HG03175 (cell line): ENCODE measurements around the gene DLGAP4.
"Not testable (repeated sequence)": the region's sequence is repeated elsewhere in the genome, so short reads cannot be mapped to it uniquely, and the experiment has no call there.

Experiments used
- ATAC-seq: cut with Tn5 transposase; IDR thresholded peaks from one replicate; pipeline ENCODE4 v1.9.1; 2021; ENCODE audit warnings: mild to moderate bottlenecking, moderate library complexity; ENCODE audit not compliant: unreplicated experiment

DLGAP4 gene

DNA sequence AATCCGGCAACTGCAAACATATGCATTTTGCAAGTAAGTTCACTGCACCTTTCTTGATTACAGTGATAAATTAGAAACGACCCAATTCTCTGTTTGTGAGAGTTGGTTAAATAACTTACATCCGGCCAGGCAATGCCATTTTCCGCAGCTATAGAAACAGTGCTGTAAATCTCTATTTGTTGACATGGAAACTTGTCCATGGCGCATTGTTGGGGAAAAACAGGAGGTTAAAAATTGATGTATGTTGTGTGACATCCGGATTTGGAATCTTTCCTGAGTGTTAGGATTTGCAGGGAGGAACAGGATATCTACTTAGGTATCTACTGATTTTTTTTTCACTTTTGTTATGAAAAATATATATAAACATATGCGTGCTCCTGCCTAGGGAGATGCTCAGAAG is 66.5 kb downstream of the DLGAP4 start:
- ATAC-seq = no peak

DNA sequence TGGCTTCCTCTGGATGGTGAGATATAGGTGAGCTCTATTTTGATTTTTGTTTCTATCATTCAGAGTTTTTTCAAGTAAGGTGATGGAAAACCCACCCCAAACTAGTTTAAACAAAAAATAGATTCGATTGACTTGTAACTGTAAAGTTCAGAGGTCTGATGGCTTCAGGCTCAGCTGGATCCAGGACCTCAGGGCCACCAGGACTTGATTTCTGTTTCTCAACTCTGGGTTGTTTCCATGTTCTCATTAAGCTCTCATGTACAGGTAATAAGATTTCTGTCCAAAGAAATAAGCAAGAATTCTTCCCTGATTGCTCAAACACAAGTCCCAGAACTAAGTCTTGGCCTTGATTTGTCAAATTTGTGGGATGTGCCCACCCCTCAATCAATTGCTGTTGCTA is 67.0 kb downstream of the DLGAP4 start:
- ATAC-seq = no peak

DNA sequence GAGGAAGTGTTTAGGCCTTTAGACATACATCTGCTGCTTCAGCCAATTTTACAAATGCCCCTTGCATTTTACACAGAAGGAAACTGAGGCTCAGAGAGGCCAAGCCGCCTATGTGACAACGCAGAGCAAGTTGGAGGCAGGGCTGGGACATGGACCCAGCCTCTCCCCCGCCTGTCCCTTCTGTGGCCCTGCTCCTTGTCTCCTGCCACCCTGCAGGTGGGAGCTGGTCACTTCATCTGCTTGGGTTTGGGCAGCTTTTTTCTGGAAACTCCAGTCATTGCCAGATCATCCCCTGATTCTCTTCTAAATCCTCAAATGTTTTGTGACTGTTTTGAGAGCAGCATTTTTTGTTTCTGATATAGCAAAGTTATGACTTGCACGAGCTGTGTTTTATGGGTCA is 68.9 kb downstream of the DLGAP4 start:
- no peak for ATAC-seq

DNA sequence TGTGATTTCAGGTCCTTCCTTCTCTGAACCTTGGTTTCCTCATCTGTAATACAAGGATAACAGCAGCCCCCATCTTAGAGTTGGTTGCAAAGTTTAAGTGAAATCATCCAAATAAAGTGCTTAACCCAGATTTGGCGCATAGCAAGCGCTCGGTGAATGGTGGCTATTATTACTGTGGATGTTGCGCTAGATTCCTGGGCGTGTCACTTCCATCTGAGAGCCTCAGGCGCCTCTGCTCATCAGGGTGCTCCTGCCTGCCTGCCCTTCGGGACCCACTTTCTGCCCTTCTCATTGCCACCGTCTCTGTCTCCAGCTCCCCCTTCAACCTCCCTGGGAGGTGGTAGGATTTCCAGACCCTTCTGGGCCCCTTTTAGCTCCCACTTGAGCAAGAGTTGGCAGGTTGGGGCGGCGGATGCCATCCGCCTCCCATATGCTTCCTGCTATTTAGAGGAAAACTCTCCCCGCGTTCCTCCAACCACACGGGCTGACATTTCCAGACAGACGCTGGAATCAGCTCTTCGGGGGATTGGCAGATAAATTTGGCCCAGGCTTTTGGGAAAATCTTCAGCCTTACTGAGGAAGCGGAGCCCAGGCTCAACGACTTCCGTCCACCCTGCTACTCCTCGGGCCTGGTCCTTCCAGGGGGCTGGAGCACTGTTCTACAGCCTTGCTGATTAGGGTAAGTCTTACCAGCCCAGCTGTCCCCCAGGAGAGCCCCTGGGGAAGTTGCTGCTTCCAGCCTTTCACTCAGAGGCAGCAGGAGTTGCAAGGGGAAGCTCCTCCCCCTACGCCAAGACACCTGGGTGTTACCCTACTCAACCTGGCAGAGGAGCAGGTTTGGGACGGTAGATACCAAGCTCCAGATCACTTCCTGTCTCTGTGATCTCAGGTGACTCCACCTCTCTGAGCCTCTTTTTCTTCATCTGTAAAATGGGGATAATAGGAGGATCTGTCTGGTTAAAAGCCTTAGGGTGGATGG is 71.5 kb downstream of the DLGAP4 start:
- no peak for ATAC-seq

DNA sequence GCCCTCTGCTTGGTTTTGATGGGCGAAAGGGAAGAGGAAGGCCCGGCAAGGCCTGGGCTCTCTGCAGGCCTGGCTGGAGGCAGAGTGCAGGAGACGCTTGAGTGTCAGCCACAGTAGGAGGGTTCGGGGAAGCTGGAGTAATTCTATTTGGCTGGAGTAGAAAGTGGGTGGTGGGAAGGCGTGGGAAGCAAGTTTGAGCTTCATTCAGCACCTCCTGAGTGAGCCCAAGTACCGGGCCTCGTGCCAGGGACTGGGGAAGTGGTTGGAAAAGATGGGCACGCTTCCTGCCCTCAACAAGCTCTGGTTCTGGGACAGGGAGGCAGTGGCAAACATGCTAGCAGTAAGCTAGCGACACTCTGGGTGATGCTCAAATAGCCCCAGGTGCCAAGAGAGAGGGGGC is 72.5 kb downstream of the DLGAP4 start:
- no peak for ATAC-seq

DNA sequence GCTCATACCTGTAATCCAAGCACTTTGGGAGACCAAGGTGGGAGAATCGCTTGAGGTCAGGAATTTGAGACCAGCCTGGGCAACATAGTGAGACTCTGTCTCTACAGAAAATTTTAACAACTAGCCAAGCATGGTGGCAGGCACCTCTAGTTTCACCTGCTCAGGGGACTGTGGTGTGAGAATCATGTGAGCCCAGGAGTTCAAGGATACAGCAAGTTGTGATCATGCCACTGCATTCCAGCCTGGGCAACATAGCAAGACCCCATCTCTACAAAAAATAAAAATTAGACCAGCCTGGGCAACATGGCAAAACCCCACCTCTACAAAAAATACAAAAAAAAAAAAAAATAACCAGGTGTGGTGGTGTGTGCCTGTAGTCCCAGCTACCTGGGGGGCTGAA is 73.8 kb downstream of the DLGAP4 start:
- ATAC-seq = not testable (repeated sequence)

DNA sequence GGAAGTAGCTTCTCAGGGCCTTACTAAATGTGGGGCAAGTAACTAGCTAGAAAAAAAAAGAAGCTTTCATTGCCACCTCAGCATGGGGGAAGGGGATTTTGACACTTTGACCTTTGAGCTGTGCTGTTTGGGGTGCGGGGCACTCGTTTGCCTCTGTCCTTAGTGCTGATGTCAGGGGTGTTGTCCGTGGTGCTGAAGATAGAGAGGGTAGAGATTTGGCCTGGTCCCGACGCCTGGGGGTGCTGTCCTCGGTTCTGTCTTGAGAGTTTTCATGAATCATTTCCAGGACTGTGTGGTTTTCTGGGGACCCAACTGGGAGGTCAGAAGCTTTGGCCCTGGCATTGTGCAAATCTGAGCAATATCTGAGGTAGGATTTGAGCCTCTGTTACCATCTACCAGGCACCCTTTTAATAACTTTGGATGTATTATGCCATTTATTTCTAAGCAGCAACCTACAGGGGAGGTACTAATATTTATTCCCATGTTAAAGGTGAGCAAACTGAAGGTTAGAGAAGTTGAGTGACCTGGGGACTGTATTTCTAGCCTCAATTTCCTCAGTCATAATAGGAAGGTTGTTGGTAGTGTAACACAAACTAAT is 78.0 kb downstream of the DLGAP4 start:
- ATAC-seq = no peak

DNA sequence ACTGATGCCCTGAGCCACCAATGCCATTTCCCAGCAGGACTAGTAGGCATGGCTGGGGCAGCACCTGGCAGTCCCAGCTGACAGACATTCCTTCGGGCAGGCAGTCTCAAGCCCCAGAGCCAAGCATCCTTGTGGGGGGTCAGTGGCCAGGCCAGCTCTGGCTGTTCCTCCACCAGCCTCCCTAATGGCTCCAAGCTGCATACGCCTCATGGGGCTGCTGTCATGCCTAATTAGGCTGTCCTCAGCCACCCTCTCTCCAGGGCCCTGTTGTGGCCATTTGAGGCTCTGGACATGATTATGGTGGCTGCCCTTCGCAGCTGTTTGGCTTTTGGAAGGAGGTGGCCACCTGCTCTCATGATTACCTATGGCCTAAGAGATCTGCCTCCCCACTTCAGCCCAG is 79.4 kb downstream of the DLGAP4 start:
- no peak for ATAC-seq

DNA sequence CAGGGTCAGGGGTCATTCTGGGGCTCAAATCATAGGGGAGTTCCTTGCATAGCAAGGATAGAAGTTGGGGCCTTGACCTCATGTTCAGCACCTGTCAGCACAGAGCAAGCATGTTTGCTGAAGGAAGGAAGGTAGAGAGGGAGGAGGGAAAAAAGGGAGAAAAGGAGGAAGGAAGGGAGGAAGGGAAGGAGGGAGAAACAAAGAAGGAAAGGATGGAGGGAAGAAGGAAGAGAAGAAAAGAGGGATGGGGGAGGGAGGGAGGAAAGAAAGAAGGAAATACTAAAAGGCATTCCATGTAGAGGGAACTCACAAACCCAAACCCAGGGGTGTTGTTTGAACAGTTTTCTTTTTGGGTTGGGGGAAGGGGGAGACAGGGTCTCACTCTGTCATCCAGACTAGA is 80.1 kb downstream of the DLGAP4 start:
- ATAC-seq = no peak

DNA sequence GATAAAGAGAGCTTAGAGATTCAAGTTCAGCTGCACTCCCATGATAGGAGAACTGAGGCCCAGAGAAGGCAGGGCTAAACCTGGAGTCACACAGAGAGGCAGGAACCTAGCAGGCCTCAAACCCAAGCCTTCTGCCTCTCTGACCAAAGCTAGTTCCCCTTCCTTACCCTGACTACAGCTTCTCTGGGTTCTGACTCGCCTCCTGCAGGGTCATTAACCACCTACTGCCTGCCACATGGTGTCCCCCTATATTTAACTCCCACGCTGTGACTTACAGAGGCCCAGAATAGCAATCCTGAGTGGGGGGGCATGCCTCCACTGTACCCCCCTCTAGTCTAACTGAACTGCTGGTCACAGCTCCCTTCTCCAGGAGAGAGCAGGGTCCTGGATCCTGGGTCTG is 84.1 kb downstream of the DLGAP4 start:
- ATAC-seq = no peak

DNA sequence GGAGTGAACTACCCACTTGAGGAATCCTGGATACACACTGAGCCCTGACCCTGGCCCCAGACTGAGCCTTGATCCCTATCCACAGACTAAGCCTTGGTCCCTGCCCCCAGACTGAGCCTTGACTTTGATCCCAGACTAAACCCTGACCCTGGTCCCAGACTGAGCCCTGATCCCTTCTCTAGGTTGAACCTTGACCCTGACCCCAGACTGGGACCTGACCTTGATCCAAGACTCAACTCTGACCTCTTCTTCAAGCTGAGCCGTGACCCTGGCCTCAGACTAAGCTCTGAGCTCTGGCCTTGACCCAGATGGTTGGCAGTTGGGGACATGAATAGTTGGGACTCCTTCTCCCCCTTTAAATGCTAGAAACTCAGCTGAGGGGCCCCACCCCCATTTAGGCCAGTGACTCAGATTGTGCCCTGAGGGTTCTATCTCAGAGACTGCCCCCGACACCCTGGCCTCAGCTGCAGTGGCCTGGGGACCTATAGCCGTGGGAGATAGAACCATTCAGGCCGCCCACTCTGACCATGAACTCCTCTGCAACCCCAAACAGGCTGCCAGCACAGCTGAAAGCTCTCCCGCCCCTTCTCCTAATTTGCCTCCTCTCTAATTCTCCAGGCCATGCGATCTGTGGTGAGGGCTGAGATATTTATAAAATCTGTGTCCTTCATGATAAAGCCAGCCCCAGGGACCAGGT is 84.7 kb downstream of the DLGAP4 start:
- ATAC-seq = no peak

DNA sequence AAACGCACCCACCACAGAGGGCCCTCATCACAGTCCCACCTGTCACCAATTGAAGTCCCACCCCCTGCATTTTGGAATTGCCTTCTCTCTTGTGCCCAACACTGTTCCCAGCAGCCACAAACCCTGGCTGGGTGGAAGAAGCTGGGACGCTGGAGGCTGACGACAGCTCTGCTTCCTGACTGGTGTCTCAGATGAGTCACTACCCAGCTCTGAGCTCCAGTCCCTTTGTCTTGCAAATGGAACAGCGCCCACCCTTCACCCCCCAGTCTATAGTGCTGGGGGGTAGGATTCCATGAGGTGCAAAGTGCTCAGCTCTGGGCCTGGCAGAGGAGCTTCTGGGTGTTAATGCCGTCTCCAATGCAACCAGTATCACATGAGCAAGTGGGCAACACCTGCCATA is 85.3 kb downstream of the DLGAP4 start:
- no peak for ATAC-seq

DNA sequence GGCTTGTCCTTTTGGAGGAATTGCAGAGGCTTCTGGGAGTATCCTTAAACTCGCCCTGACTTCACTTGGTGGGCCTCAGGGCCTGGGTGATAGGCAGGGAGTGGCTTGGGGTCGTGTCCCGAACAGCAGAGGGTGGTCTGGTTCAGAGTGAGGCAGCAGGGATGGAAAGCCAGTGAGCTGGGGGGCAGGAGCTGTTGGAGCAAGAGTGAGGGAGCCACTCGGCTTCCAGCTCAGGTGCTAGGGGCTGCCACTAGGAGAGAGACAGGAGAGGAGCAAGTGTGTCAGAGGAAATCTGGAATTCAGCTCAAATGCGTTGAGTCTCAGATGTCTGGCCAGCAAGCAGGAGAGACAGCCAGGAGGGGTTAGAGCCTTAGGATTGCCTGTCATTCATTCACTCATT is 85.8 kb downstream of the DLGAP4 start:
- ATAC-seq = no peak

DNA sequence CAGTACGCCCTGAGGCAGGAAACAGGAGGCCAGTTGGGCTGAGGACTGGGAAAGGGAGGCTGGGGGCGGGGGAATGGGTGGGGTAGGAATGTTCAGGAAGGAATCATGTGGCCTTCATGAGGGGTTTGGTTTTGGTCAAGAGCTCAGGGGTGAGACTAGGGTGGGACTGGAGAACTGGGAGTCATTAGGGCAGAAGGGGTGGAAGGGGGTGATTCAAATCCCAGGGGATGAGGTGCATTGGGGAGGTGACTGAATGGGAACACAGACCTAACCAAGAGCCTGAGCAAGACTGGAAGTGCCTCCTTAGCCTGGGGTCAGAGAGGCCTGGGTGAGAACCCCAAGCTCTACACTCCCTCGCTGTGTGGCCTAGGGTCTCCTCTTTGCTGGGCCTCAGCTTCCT is 86.8 kb downstream of the DLGAP4 start:
- no peak for ATAC-seq

DNA sequence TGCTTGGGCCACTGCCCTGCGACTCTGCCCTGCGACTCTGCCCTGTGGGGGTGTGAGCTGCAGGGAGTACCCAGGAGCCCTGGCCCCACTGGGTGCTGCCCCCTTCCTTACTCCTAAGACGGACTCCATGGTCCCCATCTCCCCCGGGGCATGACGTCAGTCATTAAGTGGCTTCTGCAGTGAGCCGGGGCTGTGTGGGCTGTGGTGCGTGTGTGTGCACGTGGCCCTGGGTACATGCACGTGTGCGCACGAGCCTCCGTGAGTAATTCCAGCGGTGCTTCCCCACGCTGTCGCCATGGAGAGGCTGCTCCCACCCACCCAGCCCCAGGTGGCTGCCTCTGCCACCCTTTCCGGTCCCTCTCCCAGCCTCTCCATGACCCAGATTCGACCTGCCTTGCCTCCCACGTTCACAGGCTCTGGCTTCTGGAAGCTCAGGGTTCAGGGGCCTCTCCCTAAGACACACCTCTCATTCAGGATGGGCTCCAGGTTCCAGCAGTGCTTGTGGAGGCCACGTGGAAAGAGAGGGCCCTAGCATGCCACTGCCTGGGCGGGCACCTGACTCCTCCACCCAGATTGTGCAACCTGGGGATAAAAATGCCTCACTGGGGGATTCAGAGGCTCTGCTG is 88.3 kb downstream of the DLGAP4 start:
- no peak for ATAC-seq

DNA sequence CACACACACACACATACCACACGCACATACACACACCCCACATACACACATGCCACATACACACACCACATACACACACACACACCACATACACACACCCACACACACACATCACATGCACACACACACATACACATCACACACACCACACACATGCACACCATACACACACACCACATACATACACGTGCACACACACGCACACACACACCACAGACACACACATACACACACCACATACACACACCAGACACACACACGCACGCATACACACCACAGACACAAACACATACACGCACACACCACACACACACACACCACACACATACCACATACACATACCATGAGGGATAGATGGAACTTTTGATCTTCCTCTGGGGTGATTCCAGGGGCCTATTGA is 90.2 kb downstream of the DLGAP4 start:
- ATAC-seq = no peak

DNA sequence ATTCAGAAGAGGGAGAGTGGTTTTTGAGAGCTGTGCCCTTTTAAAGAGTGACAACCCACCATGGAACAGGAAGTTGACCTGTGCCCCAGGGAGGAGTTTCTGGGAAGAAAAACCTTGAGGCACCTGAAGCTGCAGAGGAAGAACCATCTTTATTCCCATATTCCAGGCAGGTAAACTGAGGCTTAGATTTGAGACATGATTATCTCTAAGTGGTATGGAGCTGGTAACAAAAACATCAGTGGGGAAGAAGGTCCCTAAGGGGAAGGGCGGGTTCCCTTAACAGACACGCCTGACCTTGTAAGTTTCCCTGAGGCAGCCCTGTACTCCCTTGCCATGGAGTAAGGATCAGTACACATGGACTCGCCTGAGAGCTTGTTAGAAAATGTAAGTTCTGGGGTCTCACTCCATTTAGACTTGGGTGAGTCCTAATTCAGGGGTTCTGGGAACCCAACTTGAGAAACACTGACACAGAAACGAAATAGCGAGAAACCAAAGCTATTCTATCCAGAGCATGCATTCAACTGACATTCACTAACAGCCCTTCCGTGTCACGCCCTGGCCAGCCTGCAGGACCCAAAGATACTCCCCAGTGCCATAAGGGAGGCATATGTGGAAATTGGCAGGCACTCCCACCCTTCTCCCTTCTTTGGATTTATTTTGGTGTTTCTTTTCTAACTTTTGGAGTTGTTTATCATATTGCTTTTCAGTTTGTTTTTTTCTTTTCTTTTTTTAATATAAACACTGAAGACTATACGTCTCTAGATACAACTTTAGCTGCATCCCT is 90.9 kb downstream of the DLGAP4 start:
- ATAC-seq = no peak

DNA sequence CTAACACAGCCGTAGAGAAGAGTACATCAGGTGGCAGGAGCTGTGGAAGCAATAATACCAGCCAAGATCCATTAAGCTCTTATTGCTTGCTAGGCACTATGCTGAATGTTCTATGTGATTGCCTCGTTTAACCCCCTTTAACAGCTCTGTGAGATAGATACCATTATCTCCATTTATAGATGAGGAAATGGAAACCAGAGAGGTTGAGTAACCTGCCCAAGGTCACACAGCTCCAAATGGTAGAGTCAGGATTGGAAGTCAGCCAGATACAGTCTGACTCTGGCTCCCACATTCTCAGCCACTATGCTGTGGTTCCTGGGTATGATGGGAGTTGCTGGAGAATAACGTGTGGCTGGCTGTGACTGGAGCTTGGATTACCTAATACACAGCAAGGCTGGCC is 92.4 kb downstream of the DLGAP4 start:
- no peak for ATAC-seq

DNA sequence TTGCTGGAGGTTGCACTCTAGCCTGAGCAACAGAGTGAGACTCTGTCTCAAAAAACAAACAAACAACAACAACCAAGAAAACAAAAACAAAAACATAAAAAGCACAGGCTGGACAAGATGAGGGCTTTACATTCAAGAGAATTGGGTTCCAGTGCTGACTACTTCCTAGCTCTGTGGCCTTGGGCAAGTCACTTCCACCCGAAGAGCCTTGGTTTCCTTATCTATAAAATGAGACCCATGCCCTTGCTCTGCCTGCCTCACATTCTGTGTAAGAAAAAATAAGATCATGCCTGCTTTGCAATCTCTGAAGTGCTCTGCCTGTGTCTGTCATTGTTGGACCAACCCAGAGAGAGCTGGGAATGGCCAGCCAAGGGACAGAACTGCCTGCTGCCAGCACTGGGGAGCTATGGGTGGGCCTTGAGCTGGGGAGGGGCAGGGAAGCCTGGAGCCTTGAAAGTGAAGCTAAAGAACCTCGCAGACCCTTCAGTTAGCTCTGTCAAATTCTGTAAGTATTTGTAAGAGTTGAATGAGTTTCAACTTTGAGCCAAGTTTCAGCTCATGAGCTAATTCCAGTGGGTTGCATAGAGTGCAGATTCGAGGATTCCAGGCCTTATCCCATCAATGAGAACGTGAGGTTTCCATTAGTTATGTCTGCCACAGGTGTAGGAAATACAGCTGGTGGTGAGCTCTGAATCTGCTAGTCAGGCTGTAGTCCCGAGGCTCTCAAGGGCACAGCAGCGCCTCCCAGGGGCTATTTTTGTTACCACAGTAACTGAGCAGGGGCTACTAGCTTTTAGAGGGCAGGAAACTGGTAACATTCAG is 93.2 kb downstream of the DLGAP4 start:
- ATAC-seq = no peak
